Fibroblast of lung (primary cell): ENCODE results near the gene EIF1AD. TPM values are rescaled to one million over a fixed set of nuclear protein-coding genes. Genes with fewer than 3 reads are reported as not detected.
"Not testable (repeated sequence)": the region's sequence is repeated elsewhere in the genome, so short reads cannot be mapped to it uniquely, and the experiment has no call there.

Experiments used
- DNase-seq, 2 donors: peaks; one replicate each; pipeline versions ENCODE4 v3.0.0 to v3.0.0-alpha.2; 2010; ENCODE audit warnings: low read depth in 2 of 2
- H2AFZ ChIP-seq: 2 replicates; pipeline ENCODE4 v1.5.1; 2012; ENCODE audit warnings: low read length, control low read depth, inconsistent platforms
- H3K27ac ChIP-seq: 2 replicates; pipeline ENCODE4 v1.5.1; 2011; ENCODE audit warnings: low read length, control low read depth; ENCODE audit not compliant: insufficient read depth
- H3K27me3 ChIP-seq: 2 replicates; pipeline ENCODE4 v1.5.1; 2011; ENCODE audit warnings: mild to moderate bottlenecking, low read length; ENCODE audit not compliant: control insufficient read depth, insufficient read depth
- H3K36me3 ChIP-seq: 2 replicates; pipeline ENCODE4 v1.5.1; 2011; ENCODE audit warnings: low read length; ENCODE audit not compliant: control insufficient read depth, insufficient read depth
- H3K4me1 ChIP-seq: 2 replicates; pipeline ENCODE4 v1.5.1; 2011; ENCODE audit warnings: low read length; ENCODE audit not compliant: control insufficient read depth, insufficient read depth; ENCODE audit errors: extremely low read depth
- H3K4me2 ChIP-seq: 2 replicates; pipeline ENCODE4 v1.5.1; 2011; ENCODE audit warnings: low read length, control low read depth; ENCODE audit not compliant: insufficient read depth; ENCODE audit errors: extremely low read depth
- H3K4me3 ChIP-seq, 4 experiments: fragments of 200-600 bp in 1 of 4; sonication (generic) in 1 of 4; replicated peaks in 1 of 4; 2 replicates each; pipeline ENCODE4 v1.5.1; 2011 to 2016; ENCODE audit warnings: low read length in 4 of 4, low read depth in 3 of 4, mild to moderate bottlenecking in 3 of 4, control low read depth in 2 of 4, inconsistent platforms in 1 of 4, mixed read lengths in 1 of 4; ENCODE audit not compliant: insufficient read depth in 1 of 4; ENCODE audit errors: control extremely low read depth in 1 of 4
- H3K79me2 ChIP-seq: 2 replicates; pipeline ENCODE4 v1.5.1; 2012; ENCODE audit warnings: mild to moderate bottlenecking, low read length, inconsistent platforms; ENCODE audit not compliant: control insufficient read depth, insufficient read depth
- H3K9ac ChIP-seq: 2 replicates; pipeline ENCODE4 v1.5.1; 2011; ENCODE audit warnings: mild to moderate bottlenecking, low read length, control low read depth; ENCODE audit not compliant: insufficient read depth
- H3K9me3 ChIP-seq: 2 replicates; pipeline ENCODE4 v1.5.1; 2012; ENCODE audit warnings: low read depth, low read length; ENCODE audit not compliant: control insufficient read depth, insufficient read depth
- H4K20me1 ChIP-seq: 2 replicates; pipeline ENCODE4 v1.5.1; 2011; ENCODE audit warnings: low read length; ENCODE audit not compliant: control insufficient read depth, insufficient read depth; ENCODE audit errors: extremely low read depth
- CTCF ChIP-seq, 2 donors: IDR thresholded peaks in 1 of 2; conservative IDR thresholded peaks in 1 of 2; 1 replicate in 1 of 2; 2 replicates in 1 of 2; pipeline ENCODE4 v1.5.1; 2011 to 2012; ENCODE audit warnings: low read length in 2 of 2, control low read depth in 1 of 2, inconsistent platforms in 1 of 2, low read depth in 1 of 2, mild to moderate bottlenecking in 1 of 2
- EZH2 ChIP-seq: IDR thresholded peaks from 2 replicates; pipeline ENCODE4 v1.5.1; 2012; ENCODE audit warnings: low read length, control low read depth, mild to moderate bottlenecking; ENCODE audit errors: missing control alignments
- polyA plus RNA-seq, 2 donors: library from polyadenylated mRNA; depleted of rRNA in 1 of 2; stranded (reverse) in 1 of 2; unstranded in 1 of 2; fragments of >200 nt; gene quantifications; 2 replicates each; pipeline ENCODE4 v1.2.1, GENCODE V29; 2011 to 2012; ENCODE audit warnings: missing spikeins in 1 of 2
- total RNA-seq: library from RNA; depleted of rRNA; stranded (reverse); fragments of >200 nt; gene quantifications from 2 replicates; pipeline ENCODE4 v1.2.1, GENCODE V29; 2014

The EIF1AD gene
- total and polyA plus RNA-seq, 2 donors (not counting 1 experiment from before 2014, with no cell fraction given), result 23.5 to 26.2 TPM

- Histone ChIP-seq H3K9me3 (no peaks in the 10 kb centered on the region), H3K27me3 (peaks cover 7% of the 10 kb centered on the region), H3K36me3 (no peaks in the 10 kb centered on the region), H3K79me2 (no peaks in the 10 kb centered on the region), H3K4me2 (no peak within 1 kb of the TSS), H2AFZ (no peak within 1 kb of the TSS), H3K9ac (no peak within 1 kb of the TSS), H4K20me1 (no peaks in the 10 kb centered on the region), H3K4me3 (no peak within 1 kb of the TSS), H3K27ac (no peak within 1 kb of the TSS), H3K4me1 (peaks cover 3% of the 10 kb centered on the region)
- DNase-seq, result no peak
- TF ChIP-seq EZH2 (peak; percentile 85), CTCF (conservative IDR thresholded peaks at IDR 0.05 in 1 of 2, IDR thresholded peaks at IDR 0.05 in 1 of 2; ENCODE audit: low read depth in 1 of 2, low read length in 2 of 2) (no peak)
Observed at GRCh38 chr11:66011785-66012303, 9.9 kb upstream of the EIF1AD start, which contains the start of gene CST6. Gene CST6 (plus strand): TSS chr11:66012008. CDS start chr11:66012045, 37 bp downstream.

- peaks cover 7% of the 10 kb centered on the region for H3K27me3 ChIP-seq
- no peaks in the 10 kb centered on the region for H3K79me2 ChIP-seq
- no peak overlapping the region for H3K9ac ChIP-seq
- no peak overlapping the region for H3K4me3 ChIP-seq
- H3K36me3 ChIP-seq, result no peaks in the 10 kb centered on the region
- TF ChIP-seq EZH2 (no peak), CTCF (conservative IDR thresholded peaks at IDR 0.05 in 1 of 2, IDR thresholded peaks at IDR 0.05 in 1 of 2; ENCODE audit: low read depth in 1 of 2, low read length in 2 of 2) (no peak)
- peaks cover 3% of the 10 kb centered on the region for H3K4me1 ChIP-seq
- DNase-seq, result peak in 1 of 2 donors; percentile 83
- no peak overlapping the region for H2AFZ ChIP-seq
- no peak overlapping the region for H3K4me2 ChIP-seq
- no peaks in the 10 kb centered on the region for H4K20me1 ChIP-seq
- no peak overlapping the region for H3K27ac ChIP-seq
- no peaks in the 10 kb centered on the region for H3K9me3 ChIP-seq
Observed at GRCh38 chr11:66011239-66011784, 9.4 kb upstream of the EIF1AD start.

- not testable (repeated sequence) for H3K9ac ChIP-seq, H3K4me3 ChIP-seq, H3K27ac ChIP-seq, H3K4me2 ChIP-seq, H3K9me3 ChIP-seq, H3K79me2 ChIP-seq, H4K20me1 ChIP-seq, H3K27me3 ChIP-seq, H3K4me1 ChIP-seq, DNase-seq, H3K36me3 ChIP-seq, H2AFZ ChIP-seq
Observed at GRCh38 chr11:66010036-66010435, 8.1 kb upstream of the EIF1AD start.
